ENCODE data around the gene SLC25A39. TPM values are rescaled to one million over a fixed set of nuclear protein-coding genes. Genes with fewer than 3 reads are reported as not detected.

Gene SLC25A39
- total RNA-seq, 4 donors from 2014 or later = 93.2 to 148 (median 107) TPM

DNA sequence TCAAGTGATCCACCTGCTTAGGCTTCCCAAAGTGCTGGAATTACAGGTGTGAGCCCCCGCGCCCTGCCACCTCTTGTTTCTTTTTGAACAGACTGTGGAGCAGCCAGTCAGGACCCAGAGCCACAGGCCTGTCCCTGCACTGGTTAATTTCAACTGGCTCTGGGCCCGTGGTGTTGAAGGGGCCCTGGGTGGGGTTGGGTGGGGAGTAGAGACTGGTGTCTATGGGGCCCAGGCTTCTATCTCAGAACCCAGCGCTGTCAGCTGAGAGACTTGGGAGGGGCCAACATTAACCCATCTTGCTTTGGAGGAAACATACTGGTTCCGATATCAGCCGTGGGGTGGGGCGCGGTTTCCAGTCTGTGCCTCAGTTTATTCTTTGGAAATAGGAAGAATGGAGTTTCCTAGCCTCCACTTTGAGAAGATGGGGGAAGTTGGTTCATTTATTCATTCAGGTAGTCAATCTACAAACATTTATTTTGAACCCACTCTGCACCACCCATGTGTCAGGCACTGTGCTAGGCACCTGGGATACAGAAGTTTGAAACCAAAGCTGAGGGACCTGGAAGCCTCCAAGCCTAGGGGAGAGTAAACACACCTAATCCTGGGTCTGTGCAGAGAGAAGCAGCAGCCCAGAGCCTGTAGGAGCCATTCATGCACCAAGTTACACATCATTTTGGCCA, 41.1 kb downstream of the SLC25A39 start:
- H3K36me3 ChIP-seq = no peaks in the 10 kb centered on the region
- H3K4me3 ChIP-seq = no peak overlapping the region
- H3K27ac ChIP-seq = no peak overlapping the region
- intact Hi-C loops (cut with DNase I) = no loop called here
- H3K4me1 ChIP-seq = peaks cover 6 to 17% (median 14%) of the 10 kb centered on the region in 3 donors
- no peak for DNase-seq
- H3K27me3 ChIP-seq = no peaks in the 10 kb centered on the region
- H3K9me3 ChIP-seq = no peaks in the 10 kb centered on the region
- TF ChIP-seq, protein P1, sequence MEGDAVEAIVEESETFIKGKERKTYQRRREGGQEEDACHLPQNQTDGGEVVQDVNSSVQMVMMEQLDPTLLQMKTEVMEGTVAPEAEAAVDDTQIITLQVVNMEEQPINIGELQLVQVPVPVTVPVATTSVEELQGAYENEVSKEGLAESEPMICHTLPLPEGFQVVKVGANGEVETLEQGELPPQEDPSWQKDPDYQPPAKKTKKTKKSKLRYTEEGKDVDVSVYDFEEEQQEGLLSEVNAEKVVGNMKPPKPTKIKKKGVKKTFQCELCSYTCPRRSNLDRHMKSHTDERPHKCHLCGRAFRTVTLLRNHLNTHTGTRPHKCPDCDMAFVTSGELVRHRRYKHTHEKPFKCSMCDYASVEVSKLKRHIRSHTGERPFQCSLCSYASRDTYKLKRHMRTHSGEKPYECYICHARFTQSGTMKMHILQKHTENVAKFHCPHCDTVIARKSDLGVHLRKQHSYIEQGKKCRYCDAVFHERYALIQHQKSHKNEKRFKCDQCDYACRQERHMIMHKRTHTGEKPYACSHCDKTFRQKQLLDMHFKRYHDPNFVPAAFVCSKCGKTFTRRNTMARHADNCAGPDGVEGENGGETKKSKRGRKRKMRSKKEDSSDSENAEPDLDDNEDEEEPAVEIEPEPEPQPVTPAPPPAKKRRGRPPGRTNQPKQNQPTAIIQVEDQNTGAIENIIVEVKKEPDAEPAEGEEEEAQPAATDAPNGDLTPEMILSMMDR (IDR thresholded peaks at IDR 0.05) = no peak
- no peak for TF ChIP-seq POLR2A (IDR thresholded peaks at IDR 0.05)
- 90 to 100% methylated on average over 4 to 5 of the region's 8 CpGs for WGBS, 2 donors

DNA sequence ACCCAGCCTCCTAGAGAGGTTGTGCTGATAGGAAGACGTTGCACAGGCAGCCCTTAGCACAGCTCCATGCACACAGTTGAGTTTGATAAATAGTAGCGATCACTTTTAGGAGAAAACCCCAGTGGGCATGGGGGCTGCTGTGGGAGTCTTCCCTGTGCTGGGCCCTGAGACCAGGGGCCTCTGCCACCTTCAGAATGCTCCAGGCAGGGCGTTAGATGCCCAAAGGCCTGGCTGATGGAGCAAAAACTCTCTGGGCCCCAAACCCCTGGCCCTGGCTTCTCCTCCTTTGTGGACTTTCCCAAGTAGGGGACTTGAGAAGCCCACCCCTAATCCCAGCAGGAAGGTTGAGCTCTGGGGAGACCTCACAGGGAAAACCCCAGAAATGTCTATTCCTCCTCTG, 42.4 kb downstream of the SLC25A39 start:
- peaks cover 6 to 17% (median 14%) of the 10 kb centered on the region in 3 donors for H3K4me1 ChIP-seq
- TF ChIP-seq, protein P1 (IDR thresholded peaks at IDR 0.05) = no peak
- no peak for TF ChIP-seq POLR2A (IDR thresholded peaks at IDR 0.05)
- no peaks in the 10 kb centered on the region for H3K27me3 ChIP-seq
- no peaks in the 10 kb centered on the region for H3K36me3 ChIP-seq
- WGBS, 2 donors = 65 to 67% methylated on average over 3 of the region's 3 CpGs
- H3K4me3 ChIP-seq = no peak overlapping the region
- intact Hi-C loops (cut with DNase I) = no loop called here
- H3K9me3 ChIP-seq = no peaks in the 10 kb centered on the region
- H3K27ac ChIP-seq = no peak overlapping the region
- DNase-seq = no peak

DNA sequence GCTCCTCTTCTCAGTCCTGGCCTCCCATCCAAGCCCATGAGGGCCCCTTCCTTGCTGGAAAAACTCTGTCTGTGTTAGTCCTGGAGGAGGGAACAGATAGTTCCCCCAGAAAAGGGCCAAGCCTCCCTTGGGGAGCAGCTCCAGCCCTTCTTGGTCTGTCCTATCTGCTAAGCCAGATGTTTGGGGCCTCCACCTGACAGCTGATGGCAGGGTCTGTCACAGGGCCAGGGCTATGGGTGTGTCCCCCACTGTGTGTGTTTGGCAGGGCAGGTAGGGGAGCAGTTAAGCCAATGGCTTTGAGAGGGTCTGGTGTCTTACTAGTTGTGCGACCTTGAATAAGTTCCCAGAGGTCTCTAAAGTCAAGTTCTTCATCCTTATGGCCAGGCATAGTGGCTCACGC, 43.1 kb downstream of the SLC25A39 start:
- WGBS, 2 donors = 80% methylated on average over 1 of the region's 2 CpGs; no CpG with 5 or more reads in 1 of the 2 donors
- no peak for DNase-seq
- intact Hi-C loops (cut with DNase I) = no loop called here

DNA sequence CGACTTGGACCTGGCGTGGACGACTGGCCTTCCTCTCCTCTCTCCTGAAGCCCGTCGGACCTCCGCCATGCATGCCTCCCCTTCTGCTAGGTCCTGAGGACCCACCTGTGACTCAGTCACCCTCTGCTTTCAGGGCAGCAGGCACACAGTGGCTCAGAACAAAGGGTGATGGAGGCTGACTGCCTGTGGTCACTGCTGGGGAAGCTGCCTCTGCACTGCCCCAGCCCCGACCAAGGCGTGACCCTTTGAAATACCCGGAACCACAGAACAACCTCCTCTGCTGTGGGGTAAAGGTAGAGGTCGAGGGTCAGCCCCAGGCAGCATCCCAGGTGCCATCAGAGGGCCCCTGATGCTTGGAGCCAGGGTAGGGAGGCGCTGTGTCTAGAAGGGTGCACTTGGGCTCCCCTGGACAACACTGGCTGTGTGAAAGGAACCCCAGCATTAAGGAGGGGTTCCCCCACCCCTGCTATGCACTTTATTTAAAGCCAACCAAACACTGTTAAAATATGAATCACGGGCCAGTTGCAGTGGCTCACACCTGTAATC, 44.2 kb downstream of the SLC25A39 start:
- no peak for DNase-seq
- Histone ChIP-seq H3K27me3 (no peaks in the 10 kb centered on the region), H3K4me1 (peaks cover 6 to 17% (median 14%) of the 10 kb centered on the region in 3 donors), H3K36me3 (no peaks in the 10 kb centered on the region), H3K4me3 (no peak overlapping the region), H3K9me3 (no peaks in the 10 kb centered on the region), H3K27ac (peak overlapping the region in 3 of 4 donors; percentile 35 to 86 (median 68))
- no peak for TF ChIP-seq POLR2A (IDR thresholded peaks at IDR 0.05)
- TF ChIP-seq, protein P1 (IDR thresholded peaks at IDR 0.05) = no peak
- 83 to 84% methylated on average over 7 to 10 of the region's 12 CpGs for WGBS, 2 donors
- intact Hi-C loops (cut with DNase I) = no loop called here

More for the DNA sequence above, 43.1 kb downstream of the SLC25A39 start:
- H3K4me1 ChIP-seq = peaks cover 6 to 17% (median 14%) of the 10 kb centered on the region in 3 donors
- H3K9me3 ChIP-seq = no peaks in the 10 kb centered on the region
- H3K4me3 ChIP-seq = no peak overlapping the region
- no peak overlapping the region for H3K27ac ChIP-seq
- no peaks in the 10 kb centered on the region for H3K27me3 ChIP-seq
- TF ChIP-seq, protein P1 (IDR thresholded peaks at IDR 0.05) = no peak
- TF ChIP-seq POLR2A (IDR thresholded peaks at IDR 0.05) = no peak
- H3K36me3 ChIP-seq = no peaks in the 10 kb centered on the region

DNA sequence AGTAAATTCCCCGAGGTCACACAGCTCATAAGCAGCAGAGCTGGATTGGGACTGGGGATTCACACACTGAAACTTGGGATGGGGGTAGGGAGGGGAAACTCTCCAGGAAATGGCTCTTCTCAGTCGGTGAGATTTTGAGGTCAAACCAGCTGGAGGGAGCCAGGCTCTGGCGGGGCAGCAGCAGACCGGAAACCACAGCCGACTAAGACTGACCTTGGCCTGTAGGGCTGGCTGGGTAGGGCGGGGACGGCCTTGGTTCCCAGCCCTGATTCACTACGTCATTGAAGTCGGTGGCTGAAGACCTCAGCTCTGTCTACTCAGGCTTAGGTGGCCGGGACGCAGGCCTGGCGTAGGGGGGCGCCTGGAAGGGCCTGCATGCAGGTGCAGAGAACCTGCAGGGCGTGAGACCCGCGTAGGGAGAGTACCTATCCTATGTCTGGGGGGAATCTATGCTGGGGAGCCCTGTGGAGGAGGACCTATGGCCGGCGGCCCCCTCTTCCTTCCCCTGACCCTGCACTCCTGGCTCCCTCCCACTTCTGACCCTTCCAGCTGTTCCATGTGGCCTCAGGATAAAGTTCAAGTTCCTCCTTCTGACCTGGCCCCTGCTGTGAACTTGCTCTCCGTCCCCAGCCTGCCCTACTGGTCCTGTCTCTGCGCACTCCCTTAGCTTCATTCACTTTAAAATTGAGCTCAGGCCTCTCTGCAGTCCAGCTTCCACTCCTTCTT, 44.8 kb downstream of the SLC25A39 start:
- intact Hi-C loops (cut with DNase I) = no loop called here
- peak overlapping the region in 3 of 4 donors; percentile 35 to 86 (median 68) for H3K27ac ChIP-seq

More for the DNA sequence above, 44.8 kb downstream of the SLC25A39 start:
- H3K9me3 ChIP-seq = no peaks in the 10 kb centered on the region
- no peaks in the 10 kb centered on the region for H3K36me3 ChIP-seq
- no peak for DNase-seq
- H3K4me1 ChIP-seq = peaks cover 6 to 17% (median 14%) of the 10 kb centered on the region in 3 donors
- TF ChIP-seq, protein P1 (IDR thresholded peaks at IDR 0.05) = no peak
- TF ChIP-seq POLR2A (IDR thresholded peaks at IDR 0.05) = no peak
- H3K4me3 ChIP-seq = no peak overlapping the region
- 37 to 51% methylated on average over 4 to 12 of the region's 20 CpGs for WGBS, 2 donors
- H3K27me3 ChIP-seq = no peaks in the 10 kb centered on the region
